ENCODE results near the gene SCLY. TPM values are rescaled to one million over a fixed set of nuclear protein-coding genes. Genes with fewer than 3 reads are reported as not detected.

Gene SCLY
- total and polyA plus RNA-seq, 2 of the 13 experiments (the other 11 are each of a cell fraction or from before 2014, with no cell fraction given) = 27.9 to 38.6 TPM

GRCh38 chr2:238080518-238080917 is 19.7 kb downstream of the SCLY start:
- Histone ChIP-seq H3K4me2 (ENCODE audit: low read depth, low read length) (no peak overlapping the region), H3K79me2 (ENCODE audit: insufficient read depth, low read length) (peaks cover 8% of the 10 kb centered on the region), H3K27me3 (ENCODE audit: control insufficient read depth in 1 of 2, insufficient read depth in 2 of 2, low read length in 2 of 2) (no peaks in the 10 kb centered on the region), H3K4me1 (ENCODE audit: insufficient read depth, low read length) (peaks cover 51% of the 10 kb centered on the region), H3K9ac (ENCODE audit: insufficient read depth, low read depth, low read length) (no peak overlapping the region), H2AFZ (ENCODE audit: low read length) (no peak overlapping the region), H3K27ac (ENCODE audit: extremely low read length, insufficient read depth, low read length) (peak overlapping the region; percentile 52), H3K36me3 (replicated peaks in 1 of 2; ENCODE audit: control insufficient read depth in 1 of 2, insufficient read depth in 2 of 2, low read length in 2 of 2) (peaks cover 24 to 39% of the 10 kb centered on the region in 2 experiments), H4K20me1 (ENCODE audit: insufficient read depth, low read length) (no peaks in the 10 kb centered on the region), H3K9me3 (ENCODE audit: low read length) (peaks cover 7% of the 10 kb centered on the region; the same call in 1 of the 2 replicates), H3K4me3 (replicated peaks in 1 of 3; ENCODE audit: insufficient read depth in 1 of 3, low read depth in 2 of 3, low read length in 3 of 3) (no peak overlapping the region)
- DNase-seq (ENCODE audit: low spot score) (no peak), ATAC-seq (no peak), FAIRE-seq (no peak)
- ChIA-PET POLR2A (interaction anchor here (1.5 kb wide), 1 partner anchor 19 kb away, joined by 12 read pairs; the partner anchor contains the start of gene SCLY), CTCF (ENCODE audit: low intra/inter-chr PET ratio, low total read pairs) (no interaction called here)
- no TSS peak for BruUV-seq (replicated peaks)
- WGBS (ENCODE audit: low lambda C conversion rate) = 97% methylated on average over 15 of the region's 15 CpGs
- intact Hi-C loops (cut with micrococcal nuclease; ENCODE audit: unreplicated experiment) = no loop called here
- in situ Hi-C loops (cut with HindIII; ENCODE audit: extremely low pct_ligation_motif_present, low pct_unique_long_range_greater_than_20kb) = no loop called here
- TF ChIP-seq MIER3 (CRISPR knock-in tag; IDR thresholded peaks at IDR 0.05; ENCODE audit: borderline replicate concordance) = no peak
- TF ChIP-seq CREB1 (IDR thresholded peaks at IDR 0.05) = no peak
- TF ChIP-seq CREB1 (CRISPR knock-in tag; IDR thresholded peaks at IDR 0.05) = no peak
- 0 out of 2 replicates have a peak, but pooled peaks have one; percentile 4 for TF ChIP-seq ZNF607 (CRISPR knock-in tag; IDR thresholded peaks at IDR 0.05; ENCODE audit: borderline replicate concordance)
- 0 out of 2 replicates have a peak, but pooled peaks have one; percentile 30 for TF ChIP-seq TBX2 (CRISPR knock-in tag; IDR thresholded peaks at IDR 0.05; ENCODE audit: borderline replicate concordance)
- TF ChIP-seq ZNF225 (CRISPR knock-in tag; IDR thresholded peaks at IDR 0.05) = peak; percentile 49; the same call in 1 of the 2 replicates
- TF ChIP-seq ZNF768 (CRISPR knock-in tag; IDR thresholded peaks at IDR 0.05) = peak; percentile 30; the same call in 1 of the 2 replicates
- TF ChIP-seq ATF7-NPFF (CRISPR knock-in tag; IDR thresholded peaks at IDR 0.05; ENCODE audit: low read depth) = peak; percentile 52; the same call in 1 of the 2 replicates
- peak; percentile 73; the same call in 1 of the 2 replicates for TF ChIP-seq ZNF674 (CRISPR knock-in tag; IDR thresholded peaks at IDR 0.05; ENCODE audit: low read depth)
- 0 out of 2 replicates have a peak, but pooled peaks have one; percentile 12 for TF ChIP-seq ZNF275 (CRISPR knock-in tag; IDR thresholded peaks at IDR 0.05; ENCODE audit: borderline replicate concordance)
- no peak for TF ChIP-seq NFIC (IDR thresholded peaks at IDR 0.05; ENCODE audit: low read length)
- TF ChIP-seq NFKB2 (CRISPR knock-in tag; IDR thresholded peaks at IDR 0.05; ENCODE audit: borderline replicate concordance) = peak; percentile 43; the same call in 1 of the 2 replicates
- no peak for TF ChIP-seq RBM39 (IDR thresholded peaks at IDR 0.05; ENCODE audit: low read depth, low read length, poor library complexity, severe bottlenecking)
- TF ChIP-seq HNF1B (CRISPR knock-in tag; IDR thresholded peaks at IDR 0.05) = peak; percentile 75; the same call in 1 of the 2 replicates
- TF ChIP-seq, protein P1, sequence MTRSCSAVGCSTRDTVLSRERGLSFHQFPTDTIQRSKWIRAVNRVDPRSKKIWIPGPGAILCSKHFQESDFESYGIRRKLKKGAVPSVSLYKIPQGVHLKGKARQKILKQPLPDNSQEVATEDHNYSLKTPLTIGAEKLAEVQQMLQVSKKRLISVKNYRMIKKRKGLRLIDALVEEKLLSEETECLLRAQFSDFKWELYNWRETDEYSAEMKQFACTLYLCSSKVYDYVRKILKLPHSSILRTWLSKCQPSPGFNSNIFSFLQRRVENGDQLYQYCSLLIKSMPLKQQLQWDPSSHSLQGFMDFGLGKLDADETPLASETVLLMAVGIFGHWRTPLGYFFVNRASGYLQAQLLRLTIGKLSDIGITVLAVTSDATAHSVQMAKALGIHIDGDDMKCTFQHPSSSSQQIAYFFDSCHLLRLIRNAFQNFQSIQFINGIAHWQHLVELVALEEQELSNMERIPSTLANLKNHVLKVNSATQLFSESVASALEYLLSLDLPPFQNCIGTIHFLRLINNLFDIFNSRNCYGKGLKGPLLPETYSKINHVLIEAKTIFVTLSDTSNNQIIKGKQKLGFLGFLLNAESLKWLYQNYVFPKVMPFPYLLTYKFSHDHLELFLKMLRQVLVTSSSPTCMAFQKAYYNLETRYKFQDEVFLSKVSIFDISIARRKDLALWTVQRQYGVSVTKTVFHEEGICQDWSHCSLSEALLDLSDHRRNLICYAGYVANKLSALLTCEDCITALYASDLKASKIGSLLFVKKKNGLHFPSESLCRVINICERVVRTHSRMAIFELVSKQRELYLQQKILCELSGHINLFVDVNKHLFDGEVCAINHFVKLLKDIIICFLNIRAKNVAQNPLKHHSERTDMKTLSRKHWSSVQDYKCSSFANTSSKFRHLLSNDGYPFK (CRISPR knock-in tag; IDR thresholded peaks at IDR 0.05; ENCODE audit: borderline replicate concordance) = peak; percentile 45; the same call in 1 of the 2 replicates
- 0 out of 2 replicates have a peak, but pooled peaks have one; percentile 43 for TF ChIP-seq UBTF (CRISPR knock-in tag; IDR thresholded peaks at IDR 0.05)
